GM04503 (cell line): ENCODE measurements around the gene NOL3.

Experiments used
- DNase-seq: peaks from one replicate; pipeline ENCODE4 v3.0.0-alpha.2; 2012; ENCODE audit warnings: low read depth

NOL3 gene

GRCh38 chr16:67170949-67171649 is 761 bp downstream of the NOL3 start:
- no peak for DNase-seq

GRCh38 chr16:67173323-67173722 is 3.0 kb downstream of the NOL3 start:
- DNase-seq, result no peak

- peak; percentile 37 for DNase-seq
Observed at GRCh38 chr16:67173808-67174705, 3.7 kb downstream of the NOL3 start.

GRCh38 chr16:67174706-67175231 is 4.4 kb downstream of the NOL3 start:
- no peak for DNase-seq

GRCh38 chr16:67176662-67177061 is 6.3 kb downstream of the NOL3 start:
- DNase-seq, result no peak

GRCh38 chr16:67177743-67178699 is 7.7 kb downstream of the NOL3 start:
- DNase-seq, result no peak

GRCh38 chr16:67179421-67180080 is 9.2 kb downstream of the NOL3 start:
- no peak for DNase-seq

- DNase-seq, result no peak
Observed at GRCh38 chr16:67180166-67180565, 9.8 kb downstream of the NOL3 start.

- DNase-seq, result peak; percentile 77
Observed at GRCh38 chr16:67181346-67181745, 11.0 kb downstream of the NOL3 start.

GRCh38 chr16:67182288-67182687 is 11.9 kb downstream of the NOL3 start:
- no peak for DNase-seq

GRCh38 chr16:67183284-67183626 is 12.9 kb downstream of the NOL3 start:
- DNase-seq, result no peak

GRCh38 chr16:67183627-67184452 is 13.5 kb downstream of the NOL3 start, which contains the start of gene MATCAP1:
Gene MATCAP1 (minus strand): TSS chr16:67183963. CDS start chr16:67180610, 3,353 bp downstream.
- DNase-seq, result peak; percentile 85

- no peak for DNase-seq
Observed at GRCh38 chr16:67184453-67184994, 14.2 kb downstream of the NOL3 start.

GRCh38 chr16:67184995-67185650 is 14.8 kb downstream of the NOL3 start:
- DNase-seq, result peak; percentile 39

- DNase-seq, result no peak
Observed at GRCh38 chr16:67185651-67186134, 15.4 kb downstream of the NOL3 start.

GRCh38 chr16:67186550-67186950 is 16.2 kb downstream of the NOL3 start:
- DNase-seq, result no peak

- DNase-seq, result no peak
Observed at GRCh38 chr16:67187175-67187890, 17.0 kb downstream of the NOL3 start.

GRCh38 chr16:67188323-67188722 is 18.0 kb downstream of the NOL3 start:
- no peak for DNase-seq

GRCh38 chr16:67188798-67189197 is 18.5 kb downstream of the NOL3 start:
- DNase-seq, result no peak
